ENCODE measurements around the gene DLG1.
"Not testable (repeated sequence)": the region's sequence is repeated elsewhere in the genome, so short reads cannot be mapped to it uniquely, and the experiment has no call there.

Gene DLG1

GRCh38 chr3:197289726-197290125, 8.7 kb downstream of the DLG1 start:
- DNase-seq (ENCODE audit: low read depth, low spot score), result no peak

- DNase-seq (ENCODE audit: low read depth, low spot score), result no peak
Measured at GRCh38 chr3:197286678-197287077, 11.7 kb downstream of the DLG1 start.

- no peak for DNase-seq (ENCODE audit: low read depth, low spot score)
Measured at GRCh38 chr3:197285557-197285956, 12.9 kb downstream of the DLG1 start.

- no peak for DNase-seq (ENCODE audit: low read depth, low spot score)
Measured at GRCh38 chr3:197283045-197283444, 15.4 kb downstream of the DLG1 start.

GRCh38 chr3:197281849-197282248, 16.6 kb downstream of the DLG1 start:
- DNase-seq (ENCODE audit: low read depth, low spot score), result no peak

GRCh38 chr3:197280156-197280555, 18.3 kb downstream of the DLG1 start:
- DNase-seq (ENCODE audit: low read depth, low spot score), result no peak

GRCh38 chr3:197278933-197279332, 19.5 kb downstream of the DLG1 start:
- DNase-seq (ENCODE audit: low read depth, low spot score), result no peak

GRCh38 chr3:197276808-197277207, 21.6 kb downstream of the DLG1 start:
- DNase-seq (ENCODE audit: low read depth, low spot score), result not testable (repeated sequence)

GRCh38 chr3:197270558-197271317, 27.7 kb downstream of the DLG1 start:
- DNase-seq (ENCODE audit: low read depth, low spot score), result no peak

- DNase-seq (ENCODE audit: low read depth, low spot score), result no peak
Measured at GRCh38 chr3:197269024-197269423, 29.4 kb downstream of the DLG1 start.

GRCh38 chr3:197268294-197268693, 30.1 kb downstream of the DLG1 start:
- DNase-seq (ENCODE audit: low read depth, low spot score), result no peak

GRCh38 chr3:197266331-197266730, 32.1 kb downstream of the DLG1 start:
- no peak for DNase-seq (ENCODE audit: low read depth, low spot score)

- DNase-seq (ENCODE audit: low read depth, low spot score), result no peak
Measured at GRCh38 chr3:197262709-197263108, 35.7 kb downstream of the DLG1 start.

- DNase-seq (ENCODE audit: low read depth, low spot score), result no peak
Measured at GRCh38 chr3:197261164-197261509, 37.3 kb downstream of the DLG1 start.

GRCh38 chr3:197260491-197261163, 37.8 kb downstream of the DLG1 start:
- no peak for DNase-seq (ENCODE audit: low read depth, low spot score)

- DNase-seq (ENCODE audit: low read depth, low spot score), result no peak
Measured at GRCh38 chr3:197259096-197259495, 39.3 kb downstream of the DLG1 start.

- no peak for DNase-seq (ENCODE audit: low read depth, low spot score)
Measured at GRCh38 chr3:197258168-197258755, 40.1 kb downstream of the DLG1 start.

GRCh38 chr3:197257711-197258110, 40.7 kb downstream of the DLG1 start:
- no peak for DNase-seq (ENCODE audit: low read depth, low spot score)

GRCh38 chr3:197256836-197257444, 41.5 kb downstream of the DLG1 start:
- DNase-seq (ENCODE audit: low read depth, low spot score), result no peak

- no peak for DNase-seq (ENCODE audit: low read depth, low spot score)
Measured at GRCh38 chr3:197256104-197256503, 42.3 kb downstream of the DLG1 start.

GRCh38 chr3:197253238-197253947, 45.0 kb downstream of the DLG1 start:
- DNase-seq (ENCODE audit: low read depth, low spot score), result no peak

GRCh38 chr3:197249542-197249941, 48.9 kb downstream of the DLG1 start:
- no peak for DNase-seq (ENCODE audit: low read depth, low spot score)
